Cardiac septum (tissue), 1 donor: Measurements from ENCODE around the gene ZFYVE9. TPM values are rescaled to one million over a fixed set of nuclear protein-coding genes. Genes with fewer than 3 reads are reported as not detected.
"Not testable (repeated sequence)": the region's sequence is repeated elsewhere in the genome, so short reads cannot be mapped to it uniquely, and the experiment has no call there.

Experiments used
- DNase-seq: peaks from one replicate; pipeline ENCODE4 v3.0.0-alpha.2; 2020; ENCODE audit warnings: low spot score
- intact Hi-C: fragments of 100-400 bp; cut with DNase I; formaldehyde crosslinking; loops from one replicate; pipeline ENCODE4 v1.14.0; 2022
- long read RNA-seq: library from polyadenylated mRNA; unstranded; transcript quantifications from one replicate; pipeline ENCODE4 v2.0.0, GENCODE V29; 2021
- total RNA-seq: library from RNA; stranded (reverse); fragmentation: NEBNext Ultra II Directional; extraction: Animal tissue kit (Norgen Biotek cat#: 25700); gene quantifications from one replicate; pipeline ENCODE4 v1.2.1, GENCODE V29; 2021
- donor health status: DM: no; HTN: no; CAD: no.

Gene ZFYVE9, protein sequence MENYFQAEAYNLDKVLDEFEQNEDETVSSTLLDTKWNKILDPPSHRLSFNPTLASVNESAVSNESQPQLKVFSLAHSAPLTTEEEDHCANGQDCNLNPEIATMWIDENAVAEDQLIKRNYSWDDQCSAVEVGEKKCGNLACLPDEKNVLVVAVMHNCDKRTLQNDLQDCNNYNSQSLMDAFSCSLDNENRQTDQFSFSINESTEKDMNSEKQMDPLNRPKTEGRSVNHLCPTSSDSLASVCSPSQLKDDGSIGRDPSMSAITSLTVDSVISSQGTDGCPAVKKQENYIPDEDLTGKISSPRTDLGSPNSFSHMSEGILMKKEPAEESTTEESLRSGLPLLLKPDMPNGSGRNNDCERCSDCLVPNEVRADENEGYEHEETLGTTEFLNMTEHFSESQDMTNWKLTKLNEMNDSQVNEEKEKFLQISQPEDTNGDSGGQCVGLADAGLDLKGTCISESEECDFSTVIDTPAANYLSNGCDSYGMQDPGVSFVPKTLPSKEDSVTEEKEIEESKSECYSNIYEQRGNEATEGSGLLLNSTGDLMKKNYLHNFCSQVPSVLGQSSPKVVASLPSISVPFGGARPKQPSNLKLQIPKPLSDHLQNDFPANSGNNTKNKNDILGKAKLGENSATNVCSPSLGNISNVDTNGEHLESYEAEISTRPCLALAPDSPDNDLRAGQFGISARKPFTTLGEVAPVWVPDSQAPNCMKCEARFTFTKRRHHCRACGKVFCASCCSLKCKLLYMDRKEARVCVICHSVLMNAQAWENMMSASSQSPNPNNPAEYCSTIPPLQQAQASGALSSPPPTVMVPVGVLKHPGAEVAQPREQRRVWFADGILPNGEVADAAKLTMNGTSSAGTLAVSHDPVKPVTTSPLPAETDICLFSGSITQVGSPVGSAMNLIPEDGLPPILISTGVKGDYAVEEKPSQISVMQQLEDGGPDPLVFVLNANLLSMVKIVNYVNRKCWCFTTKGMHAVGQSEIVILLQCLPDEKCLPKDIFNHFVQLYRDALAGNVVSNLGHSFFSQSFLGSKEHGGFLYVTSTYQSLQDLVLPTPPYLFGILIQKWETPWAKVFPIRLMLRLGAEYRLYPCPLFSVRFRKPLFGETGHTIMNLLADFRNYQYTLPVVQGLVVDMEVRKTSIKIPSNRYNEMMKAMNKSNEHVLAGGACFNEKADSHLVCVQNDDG (N-terminal part only)
- 15.5 TPM for total RNA-seq
- long read RNA-seq, partial matches to known transcripts = 1 of 3 reads
- long read RNA-seq, other reads (novel, unspliced or antisense) = 1 of 3 reads

DNA sequence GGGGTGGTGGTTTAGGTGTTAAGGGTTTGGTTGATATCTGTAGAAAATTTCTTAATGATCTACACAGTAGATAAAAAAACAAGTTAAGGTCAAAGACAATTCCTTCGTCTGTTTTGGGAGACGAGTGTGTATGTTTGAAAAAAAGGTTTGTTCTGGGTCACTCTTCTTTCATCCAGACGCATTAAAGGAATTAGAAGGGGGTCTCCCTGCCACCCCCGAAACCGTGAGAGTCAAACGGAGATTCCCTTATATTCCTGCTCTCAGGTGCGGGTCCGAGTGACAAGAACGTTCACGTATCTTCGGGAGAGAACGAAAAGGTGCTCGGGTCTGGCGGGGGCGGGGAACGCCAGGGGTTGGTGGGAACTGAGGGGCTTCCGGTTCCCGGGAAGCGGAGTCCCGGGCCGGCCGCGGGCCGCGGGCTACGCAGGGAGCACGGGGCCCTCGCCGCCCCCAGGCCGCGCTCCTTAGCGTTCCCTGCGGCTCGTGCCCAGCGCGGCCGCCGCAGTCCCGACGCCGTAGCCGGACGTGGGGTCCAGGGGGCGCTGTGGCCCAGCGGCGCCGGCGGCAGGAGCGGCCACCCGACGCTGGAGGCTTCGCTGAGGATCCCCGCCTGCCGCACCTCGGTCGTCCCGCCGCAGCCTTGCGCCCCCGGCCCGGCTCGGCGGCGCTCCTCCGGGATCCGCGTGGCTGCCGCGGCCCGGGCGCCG, at the start of gene ZFYVE9:
TSS of gene ZFYVE9 (plus strand) at position 577 of the 707 bp plus-strand sequence. CDS start 91,118 bp downstream, outside the sequence.
- intact Hi-C loops = loop anchor here (2.0 to 5.0 kb wide), 2 partner anchors 156 to 223 kb away; no protein-coding TSS in a partner anchor
- DNase-seq = peak; percentile 85

DNA sequence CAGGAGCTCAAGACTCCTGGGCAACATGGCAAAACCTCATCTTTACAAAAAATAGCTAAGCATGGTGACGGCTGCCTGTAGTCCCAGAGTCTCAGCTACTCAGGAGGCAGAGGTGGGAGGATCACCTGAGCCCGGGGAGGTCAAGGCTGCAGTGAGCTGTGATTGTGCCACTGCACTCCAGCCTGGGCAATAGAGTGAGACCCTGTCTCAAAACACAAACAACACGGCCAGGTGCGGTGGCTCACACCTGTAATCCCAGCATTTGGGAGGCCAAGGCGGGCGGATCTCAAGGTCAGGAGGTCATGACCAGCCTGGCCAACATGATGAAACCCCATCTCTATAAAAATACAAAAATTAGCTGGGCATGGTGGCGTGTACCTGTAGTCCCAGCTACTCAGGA, 47.6 kb upstream of the ZFYVE9 start:
- DNase-seq, intact Hi-C loops: not testable (repeated sequence)

DNA sequence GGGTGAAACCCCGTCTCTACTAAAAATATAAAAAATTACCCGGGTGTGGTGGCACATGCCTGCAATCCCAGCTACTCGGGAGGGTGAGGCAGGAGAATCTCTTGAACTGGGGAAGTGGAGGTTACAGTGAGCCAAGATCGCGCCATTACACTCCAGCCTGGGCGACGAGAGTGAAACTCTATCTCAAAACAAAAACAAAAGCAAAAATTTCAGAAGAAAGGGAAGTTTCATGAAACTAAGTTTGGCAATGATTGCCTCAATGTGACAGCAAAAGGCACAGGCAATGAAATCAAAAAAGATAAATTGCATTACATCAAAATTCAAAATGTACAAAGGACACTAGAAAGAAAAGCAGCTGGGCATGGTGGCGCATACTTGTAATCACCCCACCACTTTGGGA, 45.7 kb upstream of the ZFYVE9 start:
- no peak for DNase-seq
- intact Hi-C loops = no loop called here

DNA sequence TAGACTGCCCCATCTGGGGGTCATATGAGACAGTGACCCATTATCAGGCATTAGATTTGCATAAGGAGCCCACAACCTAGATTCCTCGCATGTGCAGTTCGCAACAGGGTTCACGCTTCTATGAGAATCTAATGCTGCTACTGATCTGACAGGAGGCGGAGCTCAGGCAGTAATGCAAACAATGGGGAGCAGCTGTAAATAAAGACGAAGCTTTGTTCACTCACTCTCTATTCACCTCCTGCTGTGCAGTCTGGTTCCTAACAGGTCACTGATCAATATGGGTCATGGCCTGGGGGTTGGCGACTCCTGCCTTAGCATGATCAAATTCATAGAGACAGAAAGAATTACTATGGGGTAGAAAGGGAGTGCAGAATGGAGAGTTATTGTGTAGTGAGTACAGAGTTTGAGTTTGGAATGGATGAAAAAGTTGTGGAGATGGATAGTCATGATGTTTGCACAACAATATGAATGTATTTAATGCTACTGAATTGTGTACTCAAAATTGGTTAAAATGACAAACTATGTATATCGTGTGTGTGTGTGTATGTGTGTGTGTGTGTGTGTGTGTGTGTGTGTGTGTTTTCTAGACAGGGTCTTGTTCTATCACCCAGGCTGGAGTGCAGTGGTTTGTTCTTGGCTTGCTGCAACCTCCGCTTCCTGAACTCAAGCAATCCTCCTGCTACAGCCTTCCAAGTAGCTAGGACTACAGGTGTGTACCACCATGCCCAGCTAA, 43.6 kb upstream of the ZFYVE9 start:
- intact Hi-C loops = no loop called here
- no peak for DNase-seq

DNA sequence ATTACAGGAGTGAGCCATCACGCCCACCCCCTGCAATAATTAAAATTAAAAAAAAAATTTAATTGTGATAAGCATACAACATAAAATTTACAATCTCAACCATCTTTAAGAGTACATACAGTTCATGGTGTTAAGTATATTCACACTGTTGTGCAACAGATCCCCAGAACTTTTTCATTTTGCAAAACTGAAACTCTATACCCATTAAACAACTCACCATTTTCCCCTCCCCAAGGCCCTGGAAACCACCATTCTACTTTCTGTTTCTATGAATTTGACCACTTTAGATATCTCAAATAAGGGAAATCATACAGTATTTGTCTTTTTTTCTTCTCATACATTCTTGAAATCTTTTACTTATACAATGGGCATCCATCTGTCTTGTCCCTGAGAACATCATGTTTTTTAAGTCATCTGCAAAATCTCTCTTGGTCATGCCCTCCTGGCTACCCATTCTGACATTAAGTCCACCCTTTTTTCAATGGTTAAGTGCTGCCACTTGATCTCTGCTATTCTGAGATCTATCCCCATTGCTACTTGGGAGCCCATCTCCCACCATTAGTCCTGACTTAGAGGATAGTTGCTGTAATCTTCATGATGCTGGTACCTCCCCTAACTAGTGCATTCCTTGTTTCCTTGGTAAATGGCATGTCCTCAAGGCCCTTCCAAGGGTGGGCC, 39.4 kb upstream of the ZFYVE9 start:
- DNase-seq = no peak
- intact Hi-C loops = no loop called here

- DNase-seq = no peak
- intact Hi-C loops = no loop called here
Observed at GRCh38 chr1:52111492-52111891, 30.4 kb upstream of the ZFYVE9 start.

DNA sequence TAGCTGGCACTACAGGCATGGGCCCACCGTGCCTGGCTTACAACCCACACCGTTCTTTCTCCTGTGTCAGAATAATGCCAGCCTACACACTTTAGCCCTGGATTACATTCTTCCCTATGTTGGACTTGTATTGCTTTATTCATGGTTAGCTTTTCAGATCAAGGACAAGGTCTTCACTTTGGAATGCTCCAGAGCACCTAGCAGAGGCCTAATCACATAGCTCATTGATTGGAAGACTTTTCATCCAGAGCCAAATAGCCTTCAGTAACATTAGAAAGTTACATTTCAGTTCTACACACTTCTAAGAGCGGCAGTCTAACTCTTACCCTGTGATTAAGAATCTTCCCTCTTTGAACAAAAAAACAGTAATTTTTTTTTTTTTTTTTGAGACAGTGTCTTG, 29.4 kb upstream of the ZFYVE9 start:
- no peak for DNase-seq
- intact Hi-C loops = no loop called here

DNA sequence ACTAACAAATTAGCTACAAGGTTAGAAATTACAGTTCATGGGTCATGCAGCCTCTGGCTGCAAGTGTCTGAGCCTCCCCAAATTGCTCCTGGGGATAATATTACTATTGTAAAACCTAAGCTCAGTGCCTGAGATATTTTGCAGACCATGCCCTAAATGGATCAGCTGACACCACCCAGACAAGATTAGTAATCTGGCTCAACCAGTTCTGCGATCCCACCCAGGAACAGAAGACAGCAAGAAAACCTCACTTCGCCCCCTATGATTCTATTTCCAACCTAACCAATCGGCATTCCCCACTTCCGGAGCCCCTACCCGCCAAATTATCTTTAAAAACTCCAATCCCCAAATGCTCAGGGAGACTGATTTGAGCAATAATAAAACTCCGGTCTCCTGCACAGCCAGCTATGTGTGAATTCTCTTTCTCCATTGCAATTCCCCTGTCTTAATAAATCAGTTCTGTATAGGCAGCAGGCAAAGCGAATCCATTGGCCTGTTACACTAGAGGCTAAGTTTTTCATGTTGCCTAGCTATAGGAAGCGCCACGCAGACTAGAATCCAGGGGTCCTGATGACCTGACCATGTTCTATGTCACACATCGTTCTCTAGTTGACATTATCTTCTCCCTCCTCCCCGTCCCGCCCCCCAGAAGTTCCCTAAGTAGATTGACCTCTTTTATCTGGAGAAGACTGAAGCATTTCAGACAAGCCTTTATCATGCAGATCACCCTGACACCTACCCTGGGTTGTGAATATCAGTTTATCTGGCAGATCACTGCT, 22.4 kb upstream of the ZFYVE9 start:
- intact Hi-C loops = no loop called here
- DNase-seq = no peak

GRCh38 chr1:52122384-52122783, 19.5 kb upstream of the ZFYVE9 start:
- intact Hi-C loops = no loop called here

DNA sequence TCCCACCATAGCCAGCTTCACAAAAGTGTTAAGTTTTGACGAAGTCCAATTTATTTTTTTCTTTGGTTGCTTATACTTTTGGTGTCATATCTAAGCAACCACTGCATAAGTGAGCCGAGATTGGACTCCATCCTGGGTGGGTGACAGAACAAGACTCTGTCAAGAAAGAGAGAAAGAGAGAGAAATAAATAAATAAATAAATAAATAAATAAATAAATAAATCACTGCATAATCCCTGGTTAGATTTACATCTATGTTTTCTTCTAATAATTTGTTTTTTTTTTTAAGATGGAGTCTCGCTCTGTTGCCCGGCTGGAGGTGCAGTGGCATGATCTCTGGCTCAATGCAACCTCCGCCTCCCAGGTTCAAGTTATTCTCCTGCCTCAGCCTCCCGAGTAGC, 18.3 kb upstream of the ZFYVE9 start:
- intact Hi-C loops = no loop called here
- no peak for DNase-seq

More at GRCh38 chr1:52122384-52122783, 19.5 kb upstream of the ZFYVE9 start:
- DNase-seq = no peak

DNA sequence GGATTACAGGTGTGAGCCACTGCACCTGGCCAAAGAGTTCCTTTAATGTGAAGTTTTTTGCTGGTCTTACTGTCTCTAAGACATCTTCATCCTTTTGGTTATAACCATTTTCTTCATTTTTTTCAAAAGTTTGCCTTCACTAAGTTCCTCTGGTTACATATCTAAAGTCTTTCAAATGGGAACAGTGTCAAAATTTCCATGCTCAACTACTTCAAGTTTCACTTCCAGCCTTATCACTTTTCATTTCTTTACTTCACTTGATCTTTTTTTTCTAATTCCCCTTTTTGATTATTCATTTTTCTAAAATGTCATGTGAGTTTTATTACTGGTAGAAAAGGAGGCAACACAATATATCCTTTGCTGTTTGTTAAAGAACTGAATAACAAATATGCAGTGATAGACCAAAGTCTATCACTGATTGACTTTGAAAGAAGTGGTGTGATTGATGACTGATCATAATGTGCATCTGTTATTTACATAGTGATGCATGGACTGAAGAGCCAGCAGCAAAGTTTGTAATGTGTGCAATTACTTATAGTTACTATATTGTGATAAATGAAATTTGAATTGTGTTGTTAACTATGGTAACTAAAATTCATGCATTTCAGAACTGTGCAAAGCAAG, 16.0 kb upstream of the ZFYVE9 start:
- no peak for DNase-seq
- intact Hi-C loops = loop anchor here (5.0 kb wide), 2 partner anchors 171 to 561 kb away; no protein-coding TSS in a partner anchor

DNA sequence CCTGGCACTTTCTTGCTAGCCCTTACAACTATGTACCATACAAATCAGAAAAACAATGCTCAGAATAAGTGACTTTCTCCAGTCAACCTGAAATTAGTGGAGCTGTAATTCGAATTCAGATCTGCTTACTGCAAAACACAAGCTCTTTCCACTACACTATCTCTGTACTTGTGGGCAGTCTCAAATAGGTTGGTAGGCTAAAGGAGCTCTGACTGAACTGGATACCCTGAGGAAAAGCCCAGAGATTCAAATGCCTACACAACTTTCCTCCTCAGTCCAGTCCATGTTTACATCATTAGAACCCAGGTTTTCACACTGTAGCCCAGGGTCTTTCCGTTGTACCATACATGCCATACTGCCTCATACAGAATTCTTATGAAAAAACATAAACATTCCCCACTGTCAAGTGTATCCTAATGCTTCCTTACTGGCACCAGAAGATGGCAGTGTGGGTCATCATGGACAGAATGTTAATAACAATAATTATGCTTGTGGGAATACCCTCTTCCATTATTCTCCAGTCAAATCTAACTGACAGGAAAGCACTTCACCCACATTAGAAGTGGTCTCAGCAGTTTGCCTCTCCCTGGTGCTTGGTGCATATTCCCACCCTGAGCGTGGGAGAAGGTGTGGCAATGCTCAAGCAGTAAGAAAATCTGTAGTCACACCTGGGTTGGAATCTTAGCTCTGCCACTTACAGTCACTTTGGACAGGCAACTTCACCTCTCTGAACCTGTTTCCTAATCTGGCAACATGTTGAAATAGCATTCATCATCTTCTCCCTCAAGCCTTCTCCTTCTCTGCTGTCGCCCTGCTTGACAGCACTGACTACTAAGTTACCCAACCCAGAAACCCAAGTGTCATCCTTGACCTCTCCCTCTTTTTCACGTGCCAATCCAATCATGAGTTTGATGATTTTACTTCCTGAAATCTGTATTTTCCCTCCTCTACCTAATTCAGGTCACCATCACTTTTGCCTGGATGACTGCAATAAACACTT, 14.4 kb upstream of the ZFYVE9 start:
- intact Hi-C loops = loop anchor here (5.0 kb wide), 2 partner anchors 170 to 560 kb away; no protein-coding TSS in a partner anchor
- DNase-seq = no peak

GRCh38 chr1:52139817-52140540, 1.9 kb upstream of the ZFYVE9 start:
- no peak for DNase-seq

DNA sequence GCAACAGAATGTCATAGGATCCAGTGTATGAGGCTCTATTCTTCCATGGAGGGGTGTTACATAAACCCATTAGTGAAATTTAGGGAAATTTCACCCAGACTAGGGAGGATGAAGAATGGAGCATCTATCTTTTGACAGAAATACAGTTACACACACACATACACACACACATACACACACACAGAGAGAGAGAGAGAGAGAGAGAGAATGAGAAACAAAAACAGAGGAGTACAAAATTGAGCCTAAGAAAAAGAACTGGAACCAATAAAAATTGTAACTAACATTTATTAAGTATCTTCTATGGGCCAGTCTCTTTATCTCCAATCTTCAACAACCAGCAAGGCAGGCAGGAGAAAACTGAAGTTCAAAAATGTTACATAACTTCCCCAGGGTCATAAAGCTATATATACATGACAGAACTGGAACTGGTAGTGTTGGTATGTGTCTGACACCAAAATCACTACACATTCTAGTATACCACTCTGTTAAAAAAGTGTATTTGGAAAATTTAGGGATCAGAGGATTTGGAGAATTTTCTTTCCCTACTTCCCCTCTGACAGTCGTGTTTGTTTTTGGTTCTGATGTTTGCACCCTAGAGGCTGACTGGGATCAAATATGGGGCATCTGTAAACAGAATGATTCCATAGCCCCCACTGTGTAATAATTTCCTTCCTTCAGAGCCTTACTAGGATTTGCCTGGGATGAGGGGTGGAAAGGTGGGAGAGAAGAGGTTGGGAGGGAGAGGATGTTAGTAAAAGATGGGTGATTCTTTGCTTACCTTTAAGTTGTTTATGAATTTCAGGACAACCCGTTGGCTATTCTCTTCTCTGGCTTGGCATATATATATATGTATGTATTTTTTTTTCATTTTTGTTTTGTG, 1.0 kb upstream of the ZFYVE9 start:
- DNase-seq = no peak
- intact Hi-C loops = loop anchor here (5.0 kb wide), 1 partner anchor 156 kb away; no protein-coding TSS in a partner anchor

More at GRCh38 chr1:52139817-52140540, 1.9 kb upstream of the ZFYVE9 start:
- intact Hi-C loops = loop anchor here (5.0 kb wide), 1 partner anchor 157 kb away; no protein-coding TSS in a partner anchor
